ENCODE measurements around the gene BPGM.

BPGM gene

GRCh38 chr7:134646425-134647305 is at the start of gene BPGM:
Gene BPGM, plus strand, starts transcription at chr7:134646853. Its CDS starts 14,655 bp downstream, at chr7:134661508.
- in situ Hi-C loops (cut with HindIII; ENCODE audit: low sequenced_read_pairs), result loop anchor here (10.0 kb wide), 1 partner anchor 518 kb away; no protein-coding TSS in a partner anchor

- in situ Hi-C loops (cut with HindIII; ENCODE audit: low sequenced_read_pairs), result no loop called here
Measured at GRCh38 chr7:134599371-134599770, 47.3 kb upstream of the BPGM start.

- in situ Hi-C loops (cut with HindIII; ENCODE audit: low sequenced_read_pairs), result no loop called here
Measured at GRCh38 chr7:134601459-134601858, 45.2 kb upstream of the BPGM start.

GRCh38 chr7:134602881-134603451 is 43.7 kb upstream of the BPGM start:
- in situ Hi-C loops (cut with HindIII; ENCODE audit: low sequenced_read_pairs), result no loop called here

- in situ Hi-C loops (cut with HindIII; ENCODE audit: low sequenced_read_pairs), result no loop called here
Measured at GRCh38 chr7:134605978-134606923, 40.4 kb upstream of the BPGM start.

GRCh38 chr7:134611611-134612151 is 35.0 kb upstream of the BPGM start:
- in situ Hi-C loops (cut with HindIII; ENCODE audit: low sequenced_read_pairs), result no loop called here

GRCh38 chr7:134612197-134612596 is 34.5 kb upstream of the BPGM start:
- in situ Hi-C loops (cut with HindIII; ENCODE audit: low sequenced_read_pairs), result no loop called here

- in situ Hi-C loops (cut with HindIII; ENCODE audit: low sequenced_read_pairs), result no loop called here
Measured at GRCh38 chr7:134613623-134614347, 32.9 kb upstream of the BPGM start.

GRCh38 chr7:134616611-134617010 is 30.0 kb upstream of the BPGM start:
- in situ Hi-C loops (cut with HindIII; ENCODE audit: low sequenced_read_pairs), result no loop called here

- in situ Hi-C loops (cut with HindIII; ENCODE audit: low sequenced_read_pairs), result no loop called here
Measured at GRCh38 chr7:134618756-134619530, 27.7 kb upstream of the BPGM start.

- in situ Hi-C loops (cut with HindIII; ENCODE audit: low sequenced_read_pairs), result no loop called here
Measured at GRCh38 chr7:134619627-134620331, 26.9 kb upstream of the BPGM start.

GRCh38 chr7:134622303-134622995 is 24.2 kb upstream of the BPGM start:
- in situ Hi-C loops (cut with HindIII; ENCODE audit: low sequenced_read_pairs), result no loop called here

- in situ Hi-C loops (cut with HindIII; ENCODE audit: low sequenced_read_pairs), result no loop called here
Measured at GRCh38 chr7:134623193-134623592, 23.5 kb upstream of the BPGM start.

- in situ Hi-C loops (cut with HindIII; ENCODE audit: low sequenced_read_pairs), result no loop called here
Measured at GRCh38 chr7:134625550-134625949, 21.1 kb upstream of the BPGM start.

- in situ Hi-C loops (cut with HindIII; ENCODE audit: low sequenced_read_pairs), result no loop called here
Measured at GRCh38 chr7:134627109-134627774, 19.4 kb upstream of the BPGM start.

- in situ Hi-C loops (cut with HindIII; ENCODE audit: low sequenced_read_pairs), result no loop called here
Measured at GRCh38 chr7:134627775-134628153, 18.9 kb upstream of the BPGM start.

GRCh38 chr7:134629445-134629844 is 17.2 kb upstream of the BPGM start:
- in situ Hi-C loops (cut with HindIII; ENCODE audit: low sequenced_read_pairs), result no loop called here

- in situ Hi-C loops (cut with HindIII; ENCODE audit: low sequenced_read_pairs), result no loop called here
Measured at GRCh38 chr7:134630237-134630636, 16.4 kb upstream of the BPGM start.
